Measurements from ENCODE around the gene NFIX. TPM values are rescaled to one million over a fixed set of nuclear protein-coding genes. Genes with fewer than 3 reads are reported as not detected.

Gene NFIX
- total and polyA plus RNA-seq, 9 of the 15 experiments (the other 6 are each of a cell fraction or from before 2014, with no cell fraction given): 0.28 to 26.8 (median 5.4) TPM

DNA sequence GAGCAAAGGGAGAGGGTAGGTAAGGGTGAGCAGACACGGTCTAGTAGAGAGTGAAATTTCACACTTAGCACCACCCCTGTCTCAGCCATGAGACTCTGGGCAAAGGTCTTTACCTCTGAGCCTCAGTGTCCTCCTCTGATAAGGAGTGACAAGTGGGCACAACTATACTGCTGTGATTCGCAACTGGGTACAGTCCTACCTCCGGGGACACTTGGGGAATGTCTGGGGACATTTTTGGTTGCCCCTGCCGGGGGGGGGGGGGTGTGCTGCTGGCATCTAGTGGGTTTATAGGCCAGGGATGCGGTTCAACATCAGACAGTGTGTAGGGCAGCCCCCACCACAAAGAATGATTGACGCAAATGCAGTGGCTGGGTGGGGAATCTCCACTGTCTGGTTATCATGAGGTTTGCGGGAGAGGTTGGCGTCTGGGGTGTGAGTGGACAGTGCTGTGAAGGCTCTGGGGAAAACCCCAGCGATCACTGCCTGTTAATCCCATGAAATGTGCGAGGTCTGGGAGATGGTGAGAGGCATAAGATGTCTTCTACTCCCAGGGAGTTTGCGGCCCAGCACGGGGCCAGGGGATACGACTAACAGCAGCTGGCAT, 127.1 kb downstream of the NFIX start:
- Histone ChIP-seq H3K79me2 (ENCODE audit: control insufficient read depth, insufficient read depth, low read length) (peaks cover 94% of the 10 kb centered on the region), H3K9me3 (replicated peaks; ENCODE audit: control insufficient read depth, insufficient read depth, low read depth, low read length) (no peaks in the 10 kb centered on the region), H3K4me3 (no peak overlapping the region), H3K9ac (ENCODE audit: insufficient read depth in 1 of 2, low read depth in 2 of 2, low read length in 2 of 2) (peak overlapping the region; percentile 15 to 71; a peak in 2 of 4 replicates), H2AFZ (ENCODE audit: low read depth, low read length) (no peak overlapping the region), H3K4me1 (replicated peaks in 1 of 2; ENCODE audit: control insufficient read depth in 2 of 2, insufficient read depth in 2 of 2, low read length in 2 of 2) (peaks cover 21 to 52% of the 10 kb centered on the region in 2 experiments; a peak in 4 of 5 replicates), H3K4me2 (ENCODE audit: insufficient read depth, low read length) (no peak overlapping the region), H3K36me3 (ENCODE audit: control insufficient read depth, insufficient read depth, low read length) (peaks cover 73% of the 10 kb centered on the region), H3K27ac (ENCODE audit: extremely low read depth, low read depth, low read length) (no peak overlapping the region; the same call in 2 of the 3 replicates), H3K9me1 (ENCODE audit: control insufficient read depth, insufficient read depth, low read length) (peaks cover 12% of the 10 kb centered on the region), H4K20me1 (replicated peaks; ENCODE audit: control insufficient read depth, insufficient read depth, low read length) (peaks cover 62% of the 10 kb centered on the region), H3K27me3 (ENCODE audit: control insufficient read depth in 2 of 2, insufficient read depth in 2 of 2, low read length in 2 of 2) (no peaks in the 10 kb centered on the region)
- intact Hi-C loops (cut with micrococcal nuclease): no loop called here
- no TSS peak for BruUV-seq (replicated peaks)
- FAIRE-seq (no peak), DNase-seq (ENCODE audit: extremely low read depth in 1 of 4, low spot score in 3 of 4) (no peak), ATAC-seq (no peak)
- POLR2A ChIA-PET: interaction anchor here (1.7 kb wide), 1 partner anchor 30 kb away, joined by 4 read pairs; no protein-coding TSS in a partner anchor
- 77% methylated on average over 12 of the region's 13 CpGs for WGBS (ENCODE audit: insufficient coverage, low coverage, missing lambda C conversion rate)
- no peak for TF ChIP-seq DMBX1 (CRISPR knock-in tag; IDR thresholded peaks at IDR 0.05; ENCODE audit: borderline replicate concordance)
- TF ChIP-seq TARDBP (IDR thresholded peaks at IDR 0.05): no peak
- no peak for TF ChIP-seq NEUROD1 (IDR thresholded peaks at IDR 0.05; ENCODE audit: borderline replicate concordance, low read depth, low read length, partially characterized antibody)
- TF ChIP-seq, protein P1, sequence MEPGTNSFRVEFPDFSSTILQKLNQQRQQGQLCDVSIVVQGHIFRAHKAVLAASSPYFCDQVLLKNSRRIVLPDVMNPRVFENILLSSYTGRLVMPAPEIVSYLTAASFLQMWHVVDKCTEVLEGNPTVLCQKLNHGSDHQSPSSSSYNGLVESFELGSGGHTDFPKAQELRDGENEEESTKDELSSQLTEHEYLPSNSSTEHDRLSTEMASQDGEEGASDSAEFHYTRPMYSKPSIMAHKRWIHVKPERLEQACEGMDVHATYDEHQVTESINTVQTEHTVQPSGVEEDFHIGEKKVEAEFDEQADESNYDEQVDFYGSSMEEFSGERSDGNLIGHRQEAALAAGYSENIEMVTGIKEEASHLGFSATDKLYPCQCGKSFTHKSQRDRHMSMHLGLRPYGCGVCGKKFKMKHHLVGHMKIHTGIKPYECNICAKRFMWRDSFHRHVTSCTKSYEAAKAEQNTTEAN (CRISPR knock-in tag; IDR thresholded peaks at IDR 0.05): no peak
- TF ChIP-seq HDAC6 (IDR thresholded peaks at IDR 0.05; ENCODE audit: low read depth, low read length): no peak
- no peak for TF ChIP-seq ZNF121 (CRISPR knock-in tag; conservative IDR thresholded peaks at IDR 0.05)
- TF ChIP-seq, protein P2, sequence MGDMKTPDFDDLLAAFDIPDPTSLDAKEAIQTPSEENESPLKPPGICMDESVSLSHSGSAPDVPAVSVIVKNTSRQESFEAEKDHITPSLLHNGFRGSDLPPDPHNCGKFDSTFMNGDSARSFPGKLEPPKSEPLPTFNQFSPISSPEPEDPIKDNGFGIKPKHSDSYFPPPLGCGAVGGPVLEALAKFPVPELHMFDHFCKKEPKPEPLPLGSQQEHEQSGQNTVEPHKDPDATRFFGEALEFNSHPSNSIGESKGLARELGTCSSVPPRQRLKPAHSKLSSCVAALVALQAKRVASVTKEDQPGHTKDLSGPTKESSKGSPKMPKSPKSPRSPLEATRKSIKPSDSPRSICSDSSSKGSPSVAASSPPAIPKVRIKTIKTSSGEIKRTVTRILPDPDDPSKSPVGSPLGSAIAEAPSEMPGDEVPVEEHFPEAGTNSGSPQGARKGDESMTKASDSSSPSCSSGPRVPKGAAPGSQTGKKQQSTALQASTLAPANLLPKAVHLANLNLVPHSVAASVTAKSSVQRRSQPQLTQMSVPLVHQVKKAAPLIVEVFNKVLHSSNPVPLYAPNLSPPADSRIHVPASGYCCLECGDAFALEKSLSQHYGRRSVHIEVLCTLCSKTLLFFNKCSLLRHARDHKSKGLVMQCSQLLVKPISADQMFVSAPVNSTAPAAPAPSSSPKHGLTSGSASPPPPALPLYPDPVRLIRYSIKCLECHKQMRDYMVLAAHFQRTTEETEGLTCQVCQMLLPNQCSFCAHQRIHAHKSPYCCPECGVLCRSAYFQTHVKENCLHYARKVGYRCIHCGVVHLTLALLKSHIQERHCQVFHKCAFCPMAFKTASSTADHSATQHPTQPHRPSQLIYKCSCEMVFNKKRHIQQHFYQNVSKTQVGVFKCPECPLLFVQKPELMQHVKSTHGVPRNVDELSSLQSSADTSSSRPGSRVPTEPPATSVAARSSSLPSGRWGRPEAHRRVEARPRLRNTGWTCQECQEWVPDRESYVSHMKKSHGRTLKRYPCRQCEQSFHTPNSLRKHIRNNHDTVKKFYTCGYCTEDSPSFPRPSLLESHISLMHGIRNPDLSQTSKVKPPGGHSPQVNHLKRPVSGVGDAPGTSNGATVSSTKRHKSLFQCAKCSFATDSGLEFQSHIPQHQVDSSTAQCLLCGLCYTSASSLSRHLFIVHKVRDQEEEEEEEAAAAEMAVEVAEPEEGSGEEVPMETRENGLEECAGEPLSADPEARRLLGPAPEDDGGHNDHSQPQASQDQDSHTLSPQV (IDR thresholded peaks at IDR 0.05): no peak
- TF ChIP-seq TBP (optimal IDR thresholded peaks at IDR 0.05; ENCODE audit: low read depth, low read length): no peak
- no peak for TF ChIP-seq TFAM (CRISPR knock-in tag; conservative IDR thresholded peaks at IDR 0.05)
- no peak for TF ChIP-seq LCOR (CRISPR knock-in tag; IDR thresholded peaks at IDR 0.05)
- TF ChIP-seq CCAR2 (IDR thresholded peaks at IDR 0.05; ENCODE audit: low read depth, low read length): no peak
- TF ChIP-seq COPS2 (conservative IDR thresholded peaks at IDR 0.05): no peak
- no peak for TF ChIP-seq TAF1 (IDR thresholded peaks at IDR 0.05; ENCODE audit: control insufficient read depth, extremely low read depth, insufficient read depth, low read length, severe bottlenecking)
- no peak for TF ChIP-seq ZNF165 (CRISPR knock-in tag; IDR thresholded peaks at IDR 0.05; ENCODE audit: borderline replicate concordance)
- no peak for TF ChIP-seq POLR2G (IDR thresholded peaks at IDR 0.05; ENCODE audit: low read depth, low read length)
- in situ Hi-C loops (cut with MboI): no loop called here
- CTCF ChIA-PET (ENCODE audit: low intra/inter-chr PET ratio): no interaction called here
